Measurements from ENCODE around the gene DGCR2. TPM values are rescaled to one million over a fixed set of nuclear protein-coding genes. Genes with fewer than 3 reads are reported as not detected.

Gene DGCR2
- total and polyA plus RNA-seq, 2 of the 4 experiments (the other 2 are of a cell fraction), result 17.2 to 35.4 TPM

DNA sequence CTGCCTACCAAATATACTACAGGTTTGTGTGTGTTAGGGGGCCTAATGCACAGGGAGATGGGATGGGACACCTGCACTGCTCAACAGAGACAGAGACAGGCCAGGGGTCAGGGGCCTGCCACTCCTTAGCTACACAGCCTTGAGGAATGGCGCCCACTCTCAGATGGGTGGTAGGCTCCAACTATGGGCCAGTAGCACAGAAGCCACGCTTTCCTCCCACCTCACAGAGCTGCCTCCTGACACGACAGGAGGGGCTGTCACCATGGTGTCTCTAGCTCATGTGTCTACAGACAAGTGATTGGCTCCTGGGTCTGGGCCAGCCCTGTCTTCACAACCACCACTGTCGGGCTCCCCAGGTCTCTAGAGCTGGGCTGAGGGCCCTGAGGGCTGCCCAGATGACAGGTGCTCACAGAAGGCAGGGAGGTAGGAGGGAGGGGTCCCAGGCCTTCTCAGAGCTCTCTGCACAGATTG, 81.8 kb downstream of the DGCR2 start:
- no TSS peak for BruUV-seq (replicated peaks)

More for the DNA sequence above, 81.8 kb downstream of the DGCR2 start:
- WGBS, 2 experiments (ENCODE audit: extremely low coverage in 2 of 2, insufficient read length in 1 of 2), result 100% methylated on average over 1 of the region's 4 CpGs; no CpG with 5 or more reads in 1 of the 2 experiments
- H3K14ac ChIP-seq (replicated peaks; ENCODE audit: low read depth, low read length), result no peak overlapping the region
- H2AK9ac ChIP-seq (replicated peaks; ENCODE audit: low read depth, low read length, poor library complexity), result no peak overlapping the region
- no peak overlapping the region for H4K8ac ChIP-seq (ENCODE audit: low read depth in 2 of 2, low read length in 2 of 2)
- in situ Hi-C loops (cut with MboI; ENCODE audit: low sequenced_read_pairs) (no loop called here), intact Hi-C loops (cut with micrococcal nuclease) (no loop called here), dilution Hi-C loops (cut with HindIII; ENCODE audit: low sequenced_read_pairs, unreplicated experiment) (no loop called here)
- H3K79me1 ChIP-seq (ENCODE audit: low read depth in 1 of 2, low read length in 2 of 2), result peaks cover 0 to 2% of the 10 kb centered on the region in 2 experiments; a peak in 1 of 4 replicates
- H3K4me3 ChIP-seq (ENCODE audit: insufficient read depth, low read depth, low read length), result no peak overlapping the region
- no peak overlapping the region for H3K23ac ChIP-seq (ENCODE audit: low read depth, low read length)
- H2BK15ac ChIP-seq (ENCODE audit: low read depth, low read length), result no peak overlapping the region
- H3K27me3 ChIP-seq (ENCODE audit: control insufficient read depth, insufficient read depth, low read length), result no peaks in the 10 kb centered on the region
- no peak overlapping the region for H2BK20ac ChIP-seq (ENCODE audit: low read depth, low read length)
- H3K4me1 ChIP-seq (ENCODE audit: control insufficient read depth, insufficient read depth, low read length), result peaks cover 2% of the 10 kb centered on the region; the same call in 1 of the 2 replicates
- ChIA-PET POLR2A (ENCODE audit: unreplicated experiment) (no interaction called here), CTCF (no interaction called here)
- H2BK5ac ChIP-seq (ENCODE audit: low read depth, low read length, poor library complexity, severe bottlenecking), result no peak overlapping the region
- no peak overlapping the region for H2AK5ac ChIP-seq (ENCODE audit: low read depth, low read length)
- no peak overlapping the region for H4K5ac ChIP-seq (ENCODE audit: low read depth, low read length)
- H3K4ac ChIP-seq (ENCODE audit: low read depth, low read length), result no peak overlapping the region
- TF ChIP-seq, protein P1, sequence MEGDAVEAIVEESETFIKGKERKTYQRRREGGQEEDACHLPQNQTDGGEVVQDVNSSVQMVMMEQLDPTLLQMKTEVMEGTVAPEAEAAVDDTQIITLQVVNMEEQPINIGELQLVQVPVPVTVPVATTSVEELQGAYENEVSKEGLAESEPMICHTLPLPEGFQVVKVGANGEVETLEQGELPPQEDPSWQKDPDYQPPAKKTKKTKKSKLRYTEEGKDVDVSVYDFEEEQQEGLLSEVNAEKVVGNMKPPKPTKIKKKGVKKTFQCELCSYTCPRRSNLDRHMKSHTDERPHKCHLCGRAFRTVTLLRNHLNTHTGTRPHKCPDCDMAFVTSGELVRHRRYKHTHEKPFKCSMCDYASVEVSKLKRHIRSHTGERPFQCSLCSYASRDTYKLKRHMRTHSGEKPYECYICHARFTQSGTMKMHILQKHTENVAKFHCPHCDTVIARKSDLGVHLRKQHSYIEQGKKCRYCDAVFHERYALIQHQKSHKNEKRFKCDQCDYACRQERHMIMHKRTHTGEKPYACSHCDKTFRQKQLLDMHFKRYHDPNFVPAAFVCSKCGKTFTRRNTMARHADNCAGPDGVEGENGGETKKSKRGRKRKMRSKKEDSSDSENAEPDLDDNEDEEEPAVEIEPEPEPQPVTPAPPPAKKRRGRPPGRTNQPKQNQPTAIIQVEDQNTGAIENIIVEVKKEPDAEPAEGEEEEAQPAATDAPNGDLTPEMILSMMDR (conservative IDR thresholded peaks at IDR 0.05; ENCODE audit: low read depth, low read length), result no peak
- TF ChIP-seq SMC3 (IDR thresholded peaks at IDR 0.05; ENCODE audit: low read depth, low read length) (no peak), CHD1 (IDR thresholded peaks at IDR 0.05; ENCODE audit: low read depth, low read length) (no peak), CEBPB (IDR thresholded peaks at IDR 0.05; ENCODE audit: low read depth, low read length) (no peak), MAZ (IDR thresholded peaks at IDR 0.05; ENCODE audit: borderline replicate concordance, low read depth, low read length) (no peak), MXI1 (IDR thresholded peaks at IDR 0.05; ENCODE audit: borderline replicate concordance, low read depth, low read length) (no peak), FOS (IDR thresholded peaks at IDR 0.05; ENCODE audit: low read depth, low read length) (no peak), RCOR1 (IDR thresholded peaks at IDR 0.05; ENCODE audit: insufficient replicate concordance, low read length) (no peak), RFX5 (IDR thresholded peaks at IDR 0.05; ENCODE audit: low read depth, low read length) (no peak), RAD21 (IDR thresholded peaks at IDR 0.05; ENCODE audit: low read length) (no peak), NFE2L2 (IDR thresholded peaks at IDR 0.05; ENCODE audit: low read depth, low read length) (no peak), MAFK (IDR thresholded peaks at IDR 0.05; ENCODE audit: low read depth, low read length) (no peak), POLR2A (IDR thresholded peaks at IDR 0.05; ENCODE audit: low read depth, low read length) (no peak), BHLHE40 (IDR thresholded peaks at IDR 0.05; ENCODE audit: low read depth, low read length) (no peak)
- TF ChIP-seq, protein P2, sequence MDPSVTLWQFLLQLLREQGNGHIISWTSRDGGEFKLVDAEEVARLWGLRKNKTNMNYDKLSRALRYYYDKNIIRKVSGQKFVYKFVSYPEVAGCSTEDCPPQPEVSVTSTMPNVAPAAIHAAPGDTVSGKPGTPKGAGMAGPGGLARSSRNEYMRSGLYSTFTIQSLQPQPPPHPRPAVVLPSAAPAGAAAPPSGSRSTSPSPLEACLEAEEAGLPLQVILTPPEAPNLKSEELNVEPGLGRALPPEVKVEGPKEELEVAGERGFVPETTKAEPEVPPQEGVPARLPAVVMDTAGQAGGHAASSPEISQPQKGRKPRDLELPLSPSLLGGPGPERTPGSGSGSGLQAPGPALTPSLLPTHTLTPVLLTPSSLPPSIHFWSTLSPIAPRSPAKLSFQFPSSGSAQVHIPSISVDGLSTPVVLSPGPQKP (IDR thresholded peaks at IDR 0.05; ENCODE audit: borderline replicate concordance, low read depth, low read length), result no peak
- TF ChIP-seq, protein P3, sequence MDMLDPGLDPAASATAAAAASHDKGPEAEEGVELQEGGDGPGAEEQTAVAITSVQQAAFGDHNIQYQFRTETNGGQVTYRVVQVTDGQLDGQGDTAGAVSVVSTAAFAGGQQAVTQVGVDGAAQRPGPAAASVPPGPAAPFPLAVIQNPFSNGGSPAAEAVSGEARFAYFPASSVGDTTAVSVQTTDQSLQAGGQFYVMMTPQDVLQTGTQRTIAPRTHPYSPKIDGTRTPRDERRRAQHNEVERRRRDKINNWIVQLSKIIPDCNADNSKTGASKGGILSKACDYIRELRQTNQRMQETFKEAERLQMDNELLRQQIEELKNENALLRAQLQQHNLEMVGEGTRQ (IDR thresholded peaks at IDR 0.05; ENCODE audit: low read depth, low read length), result no peak
- no peak overlapping the region for H4K91ac ChIP-seq (ENCODE audit: insufficient read depth, low read depth, low read length)
- DNase-seq (no peak), ATAC-seq (ENCODE audit: low read depth) (no peak)
- H3K4me2 ChIP-seq (ENCODE audit: low read depth, low read length), result no peak overlapping the region
- no peak overlapping the region for H3K18ac ChIP-seq (ENCODE audit: low read depth, low read length)
- H3K36me3 ChIP-seq (ENCODE audit: control insufficient read depth, insufficient read depth, low read length), result peaks cover 57% of the 10 kb centered on the region
- peaks cover 5% of the 10 kb centered on the region; the same call in 1 of the 2 replicates for H3K9me1 ChIP-seq (ENCODE audit: insufficient read depth, low read length)
- no peak overlapping the region for H3K56ac ChIP-seq (ENCODE audit: extremely low read depth, insufficient read depth, low read length)
- no peak overlapping the region for H2AFZ ChIP-seq (replicated peaks; ENCODE audit: low read length, poor library complexity)
- H3K9me3 ChIP-seq (ENCODE audit: control insufficient read depth, insufficient read depth, low read length), result no peaks in the 10 kb centered on the region
- H3K27ac ChIP-seq (ENCODE audit: insufficient read depth, low read length), result no peak overlapping the region
- H3K9ac ChIP-seq (ENCODE audit: low read depth, low read length), result no peak overlapping the region
- peaks cover 16% of the 10 kb centered on the region; the same call in 1 of the 2 replicates for H4K20me1 ChIP-seq (ENCODE audit: insufficient read depth, low read length)
- no peak overlapping the region for H2BK120ac ChIP-seq (ENCODE audit: low read depth, low read length)

Measured in IMR-90 (cell line).